ENCODE data around the gene CYB5RL.

DNA sequence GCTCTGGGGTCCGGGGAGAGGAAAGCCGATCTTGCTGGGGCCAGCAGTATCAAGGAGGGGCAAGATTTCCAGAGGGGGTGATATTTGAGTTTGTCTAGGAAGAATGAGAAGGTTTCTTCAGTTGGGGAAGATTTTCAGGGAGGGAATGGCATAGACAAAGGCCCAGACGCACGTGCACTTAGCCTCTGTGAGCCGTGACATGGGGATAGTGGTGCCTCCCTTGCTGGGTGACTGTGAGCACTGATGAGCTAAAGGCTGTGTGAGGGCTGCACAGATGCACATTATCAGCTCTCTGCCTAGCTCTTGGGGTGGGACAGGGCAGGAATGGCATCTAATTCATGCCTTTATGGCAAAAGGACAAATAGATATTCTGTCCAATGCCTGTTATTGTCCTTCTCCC is 48.8 kb downstream of the CYB5RL start:
- TF ChIP-seq POLR2A (IDR thresholded peaks at IDR 0.05) (no peak), CTCF (IDR thresholded peaks at IDR 0.05) (no peak)

All from thyroid gland (tissue), 4 donors.